WTC11 (cell line): ENCODE results near the gene MSANTD1. TPM values are rescaled to one million over a fixed set of nuclear protein-coding genes. Genes with fewer than 3 reads are reported as not detected.

Source experiments
- ATAC-seq: fragments of 200-7000 bp; cut with Tn5 transposase; 2 replicates; pipeline ENCODE4 v1.10.0; 2021; ENCODE audit warnings: mild to moderate bottlenecking, moderate library complexity
- CTCF ChIA-PET: fragments of 300-600 bp; sonication (Branson Sonifier 250); formaldehyde crosslinking; loops from one replicate; lab custom pipeline; 2021; ENCODE audit warnings: antibody characterized with exemption; lab: Charles Lee
- POLR2A ChIA-PET: fragments of 350-600 bp; sonication (Branson Sonifier 250); formaldehyde crosslinking; loops from one replicate; lab custom pipeline; 2021; ENCODE audit warnings: antibody characterized with exemption; lab: Charles Lee
- DNase-seq: peaks from one replicate; pipeline ENCODE4 v3.0.0; 2021; ENCODE audit warnings: low spot score
- H3K27ac Mint-ChIP-seq: 2 replicates; pipeline ENCODE4 v1.8.0; 2021; ENCODE audit warnings: mixed read lengths
- H3K27me3 Mint-ChIP-seq: 2 replicates; pipeline ENCODE4 v1.8.0; 2021; ENCODE audit warnings: low read depth, mild to moderate bottlenecking, moderate library complexity, mixed read lengths
- H3K36me3 Mint-ChIP-seq: 2 replicates; pipeline ENCODE4 v1.8.0; 2021; ENCODE audit warnings: mixed read lengths
- H3K4me1 Mint-ChIP-seq: 2 replicates; pipeline ENCODE4 v1.8.0; 2022; ENCODE audit warnings: mixed read lengths
- H3K4me3 Mint-ChIP-seq: 2 replicates; pipeline ENCODE4 v1.8.0; 2021; ENCODE audit warnings: mild to moderate bottlenecking, moderate library complexity, mixed read lengths
- H3K9me3 Mint-ChIP-seq: 2 replicates; pipeline ENCODE4 v1.8.0; 2021; ENCODE audit warnings: mixed read lengths
- E2F5 ChIP-seq: sonication (generic); formaldehyde crosslinking; IDR thresholded peaks from 2 replicates; pipeline ENCODE4 v1.8.1; 2022; ENCODE audit warnings: mild to moderate bottlenecking, moderate library complexity, missing genetic modification reagents
- ETV6 ChIP-seq: sonication (generic); formaldehyde crosslinking; IDR thresholded peaks from 2 replicates; pipeline ENCODE4 v1.8.1; 2022; ENCODE audit warnings: mild to moderate bottlenecking, missing genetic modification reagents
- HMGXB4 ChIP-seq: sonication (generic); formaldehyde crosslinking; IDR thresholded peaks from 2 replicates; pipeline ENCODE4 v1.8.1; 2023; ENCODE audit warnings: mild to moderate bottlenecking, moderate library complexity, missing genetic modification reagents
- MAX ChIP-seq: sonication (generic); formaldehyde crosslinking; IDR thresholded peaks from 2 replicates; pipeline ENCODE4 v1.8.0; 2022; ENCODE audit warnings: mild to moderate bottlenecking, missing genetic modification reagents
- MLX ChIP-seq: sonication (generic); formaldehyde crosslinking; IDR thresholded peaks from 2 replicates; pipeline ENCODE4 v1.8.1; 2023; ENCODE audit warnings: mild to moderate bottlenecking, missing genetic modification reagents, moderate library complexity
- NR2C2 ChIP-seq: sonication (generic); formaldehyde crosslinking; IDR thresholded peaks from 2 replicates; pipeline ENCODE4 v1.8.0; 2022; ENCODE audit warnings: mild to moderate bottlenecking, missing genetic modification reagents
- NR3C1 ChIP-seq: sonication (generic); formaldehyde crosslinking; conservative IDR thresholded peaks from 2 replicates; pipeline ENCODE4 v1.8.1; 2023; ENCODE audit warnings: low read depth, mild to moderate bottlenecking, missing genetic modification reagents
- RELA ChIP-seq: sonication (generic); formaldehyde crosslinking; IDR thresholded peaks from 2 replicates; pipeline ENCODE4 v1.8.1; 2022; ENCODE audit warnings: missing genetic modification reagents, mild to moderate bottlenecking, borderline replicate concordance
- USF1 ChIP-seq: sonication (generic); formaldehyde crosslinking; IDR thresholded peaks from 2 replicates; pipeline ENCODE4 v1.8.0; 2022; ENCODE audit warnings: mild to moderate bottlenecking, missing genetic modification reagents
- ZNF232 ChIP-seq: sonication (generic); formaldehyde crosslinking; IDR thresholded peaks from 2 replicates; pipeline ENCODE4 v1.8.0; 2022; ENCODE audit warnings: mild to moderate bottlenecking, missing genetic modification reagents
- ZNF416 ChIP-seq: fragments of 250-450 bp; sonication (Bioruptor Pico); IDR thresholded peaks from 2 replicates; pipeline ENCODE4 v1.9.0; 2021; ENCODE audit warnings: mild to moderate bottlenecking, inconsistent platforms
- ZSCAN18 ChIP-seq: fragments of 250-450 bp; sonication (Bioruptor Pico); IDR thresholded peaks from 2 replicates; pipeline ENCODE4 v2.1.2; 2022; ENCODE audit warnings: mild to moderate bottlenecking, moderate library complexity
- total RNA-seq: library from RNA; stranded (reverse); gene quantifications from 3 replicates; pipeline ENCODE4 v1.2.3, GENCODE V29; 2021

The MSANTD1 gene
- total RNA-seq, 1 experiment from 2014 or later = 0.98 TPM

GRCh38 chr4:3240936-3241522 lies 7.9 kb upstream of the MSANTD1 start:
- H3K27me3 Mint-ChIP-seq = peaks cover 12% of the 10 kb centered on the region
- no peak overlapping the region for H3K4me3 Mint-ChIP-seq
- peak overlapping the region; percentile 76; the same call in 1 of the 2 replicates for H3K27ac Mint-ChIP-seq
- H3K4me1 Mint-ChIP-seq = peaks cover 37% of the 10 kb centered on the region
- CTCF ChIA-PET = interaction anchor here (0.6 to 4.9 kb wide), 3 partner anchors 77 to 240 kb away, joined by 3 to 25 read pairs (median 6); no protein-coding TSS in a partner anchor
- no peak for DNase-seq
- no peak for ATAC-seq
- TF ChIP-seq ZNF232 (CRISPR knock-in tag) = no peak
- no peak for TF ChIP-seq MLX (CRISPR knock-in tag)
- TF ChIP-seq USF1 = no peak
- TF ChIP-seq MAX (CRISPR knock-in tag) = no peak
- no peak for TF ChIP-seq ETV6 (CRISPR knock-in tag)
- TF ChIP-seq, all 79 proteins: peak for 0
- Mint-ChIP-seq H3K9me3 (no peaks in the 10 kb centered on the region), H3K36me3 (peaks cover 27% of the 10 kb centered on the region)
- POLR2A ChIA-PET = no interaction called here

- H3K36me3 Mint-ChIP-seq = peaks cover 22% of the 10 kb centered on the region
- H3K27me3 Mint-ChIP-seq = peaks cover 5% of the 10 kb centered on the region
- H3K9me3 Mint-ChIP-seq = no peaks in the 10 kb centered on the region
- peak overlapping the region; percentile 17 for H3K27ac Mint-ChIP-seq
- no peak overlapping the region for H3K4me3 Mint-ChIP-seq
- no peak for TF ChIP-seq RELA (CRISPR knock-in tag)
- TF ChIP-seq NR3C1 = no peak
- TF ChIP-seq E2F5 (CRISPR knock-in tag) = no peak
- TF ChIP-seq HMGXB4 (CRISPR knock-in tag) = no peak
- TF ChIP-seq ZNF416 (CRISPR knock-in tag) = no peak
- ChIA-PET CTCF (interaction anchor here (0.6 to 4.9 kb wide), 4 partner anchors 9 to 201 kb away, joined by 3 to 25 read pairs (median 4); no protein-coding TSS in a partner anchor), POLR2A (no interaction called here)
- no peak for ATAC-seq
- no peak for DNase-seq
- H3K4me1 Mint-ChIP-seq = peaks cover 36% of the 10 kb centered on the region
Measured at GRCh38 chr4:3241898-3242524, 6.9 kb upstream of the MSANTD1 start.

- Mint-ChIP-seq H3K36me3 (peaks cover 19% of the 10 kb centered on the region), H3K27ac (peak overlapping the region; percentile 80; the same call in 1 of the 2 replicates), H3K9me3 (no peaks in the 10 kb centered on the region), H3K4me3 (no peak overlapping the region), H3K27me3 (peaks cover 2% of the 10 kb centered on the region), H3K4me1 (peaks cover 23% of the 10 kb centered on the region)
- no peak for DNase-seq
- ChIA-PET POLR2A (no interaction called here), CTCF (interaction anchor here (0.6 to 4.9 kb wide), 4 partner anchors 75 to 238 kb away, joined by 6 to 25 read pairs (median 8); no protein-coding TSS in a partner anchor)
- peak; percentile 15 for ATAC-seq
- no peak for TF ChIP-seq ZSCAN18 (CRISPR knock-in tag)
- no peak for TF ChIP-seq RELA (CRISPR knock-in tag)
- TF ChIP-seq NR2C2 (CRISPR knock-in tag) = 0 out of 2 replicates have a peak, but pooled peaks have one; percentile 28
Measured at GRCh38 chr4:3243136-3243780, 5.7 kb upstream of the MSANTD1 start.
